Keratinocyte (primary cell): Measurements from ENCODE around the gene SESN3. TPM values are rescaled to one million over a fixed set of nuclear protein-coding genes. Genes with fewer than 3 reads are reported as not detected.

Source experiments
- DNase-seq: peaks from one replicate; pipeline ENCODE4 v3.0.0-alpha.2; 2011; ENCODE audit warnings: low read depth, missing footprints, low spot score
- FAIRE-seq: peaks from 2 replicates; lab custom pipeline; 2011; peaks lifted over from hg19 to GRCh38; lab: Jason Lieb, UNC
- H2AFZ ChIP-seq: 2 replicates; pipeline ENCODE4 v1.6.0; 2012; ENCODE audit warnings: low read length, control low read depth, inconsistent platforms; ENCODE audit not compliant: control insufficient read depth
- H3K27ac ChIP-seq: 2 replicates; pipeline ENCODE4 v1.5.1; 2011; ENCODE audit warnings: low read length; ENCODE audit not compliant: control insufficient read depth, insufficient read depth
- H3K27me3 ChIP-seq: 3 replicates; pipeline ENCODE4 v1.6.0; 2011; ENCODE audit warnings: low read length; ENCODE audit not compliant: control insufficient read depth, insufficient read depth; ENCODE audit errors: extremely low read depth
- H3K36me3 ChIP-seq, 2 experiments: 2 replicates in 1 of 2; 3 replicates in 1 of 2; pipeline ENCODE4 v1.5.1; 2011; ENCODE audit warnings: low read length in 2 of 2, mild to moderate bottlenecking in 1 of 2; ENCODE audit not compliant: control insufficient read depth in 2 of 2, insufficient read depth in 2 of 2; ENCODE audit errors: extremely low read depth in 1 of 2
- H3K4me1 ChIP-seq: 3 replicates; pipeline ENCODE4 v1.5.1; 2011; ENCODE audit warnings: low read length; ENCODE audit not compliant: control insufficient read depth, insufficient read depth; ENCODE audit errors: extremely low read depth
- H3K4me2 ChIP-seq: 3 replicates; pipeline ENCODE4 v1.6.0; 2011; ENCODE audit warnings: low read depth, low read length; ENCODE audit not compliant: control insufficient read depth, insufficient read depth; ENCODE audit errors: extremely low read depth
- H3K4me3 ChIP-seq, 3 experiments: fragments of 200-600 bp in 1 of 3; sonication (generic) in 1 of 3; 2 replicates in 2 of 3; 3 replicates in 1 of 3; pipeline ENCODE4 v1.5.1; 2011 to 2016; ENCODE audit warnings: low read length in 3 of 3, mild to moderate bottlenecking in 3 of 3, control low read depth in 2 of 3, inconsistent platforms in 1 of 3, low read depth in 1 of 3, mixed read lengths in 1 of 3, mixed run types in 1 of 3, moderate library complexity in 1 of 3; ENCODE audit not compliant: control insufficient read depth in 2 of 3, insufficient read depth in 2 of 3; ENCODE audit errors: extremely low read depth in 1 of 3
- H3K79me2 ChIP-seq: 2 replicates; pipeline ENCODE4 v1.6.0; 2012; ENCODE audit warnings: low read length; ENCODE audit not compliant: control insufficient read depth, insufficient read depth
- H3K9ac ChIP-seq: 3 replicates; pipeline ENCODE4 v1.6.0; 2011; ENCODE audit warnings: low read length; ENCODE audit not compliant: control insufficient read depth, insufficient read depth; ENCODE audit errors: extremely low read depth
- H3K9me1 ChIP-seq: 3 replicates; pipeline ENCODE4 v1.6.0; 2011; ENCODE audit warnings: low read length; ENCODE audit not compliant: control insufficient read depth, insufficient read depth; ENCODE audit errors: extremely low read depth
- H3K9me3 ChIP-seq: 2 replicates; pipeline ENCODE4 v1.5.1; 2012; ENCODE audit warnings: low read depth, low read length; ENCODE audit not compliant: control insufficient read depth
- H4K20me1 ChIP-seq: 3 replicates; pipeline ENCODE4 v1.6.0; 2011; ENCODE audit warnings: low read length; ENCODE audit not compliant: control insufficient read depth, insufficient read depth; ENCODE audit errors: extremely low read depth
- CTCF ChIP-seq, 3 experiments: IDR thresholded peaks in 1 of 3; conservative IDR thresholded peaks in 1 of 3; optimal IDR thresholded peaks in 1 of 3; 2 replicates in 2 of 3; 3 replicates in 1 of 3; pipeline versions ENCODE3 to v1.5.1; 2011; ENCODE audit warnings: low read length in 3 of 3, mild to moderate bottlenecking in 3 of 3, moderate library complexity in 2 of 3, control low read depth in 1 of 3, inconsistent platforms in 1 of 3; ENCODE audit not compliant: insufficient read depth in 2 of 3; ENCODE audit errors: extremely low read depth in 1 of 3
- EZH2 ChIP-seq: IDR thresholded peaks from one replicate; pipeline ENCODE4 v1.6.1; 2012; ENCODE audit warnings: inconsistent platforms, mild to moderate bottlenecking, low read length, moderate library complexity
- dilution Hi-C: fragments of 300-500 bp; cut with MboI; formaldehyde crosslinking; loops from one replicate; pipeline ENCODE4 v1.7.0; 2020; ENCODE audit warnings: low sequenced_read_pairs; ENCODE audit not compliant: extremely low pct_ligation_motif_present
- polyA plus RNA-seq, 5 experiments: library from polyadenylated mRNA; depleted of rRNA in 3 of 5; stranded (reverse) in 3 of 5; stranded (forward) in 1 of 5; unstranded in 1 of 5; fragments of >200 nt; gene quantifications; 1 replicate in 1 of 5; 2 replicates in 3 of 5; 3 replicates in 1 of 5; pipeline versions ENCODE4 v1.2.1 to v1.2.3, GENCODE V29; 2011 to 2012; ENCODE audit warnings: missing spikeins in 2 of 5, low read depth in 1 of 5, low replicate concordance in 1 of 5

SESN3 gene
- polyA plus RNA-seq, 1 donor (not counting 4 experiments of a cell fraction or from before 2014, with no cell fraction given) = 35.2 TPM

DNA sequence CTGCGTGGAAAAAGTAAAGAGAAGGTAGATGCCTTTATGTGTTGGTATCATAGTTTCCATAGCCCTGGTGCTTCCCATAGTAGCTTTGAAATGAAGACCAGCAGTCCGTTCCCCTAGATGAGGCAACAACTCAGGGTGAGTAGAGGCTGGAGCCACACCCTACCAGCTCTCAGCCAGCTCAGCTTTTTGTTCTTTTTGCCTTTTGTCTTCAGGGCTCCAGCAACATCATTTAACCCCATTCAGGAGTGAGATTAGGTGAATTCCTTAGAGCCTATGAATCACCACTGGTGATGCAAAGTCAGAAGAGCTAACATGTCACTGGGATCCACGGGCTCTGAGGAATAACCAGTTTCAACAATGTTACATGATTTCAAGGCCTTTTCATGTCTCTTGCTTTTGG, 14.0 kb upstream of the SESN3 start:
- peak; percentile 98 for FAIRE-seq
- H3K4me2 ChIP-seq = peak overlapping the region; percentile 30

DNA sequence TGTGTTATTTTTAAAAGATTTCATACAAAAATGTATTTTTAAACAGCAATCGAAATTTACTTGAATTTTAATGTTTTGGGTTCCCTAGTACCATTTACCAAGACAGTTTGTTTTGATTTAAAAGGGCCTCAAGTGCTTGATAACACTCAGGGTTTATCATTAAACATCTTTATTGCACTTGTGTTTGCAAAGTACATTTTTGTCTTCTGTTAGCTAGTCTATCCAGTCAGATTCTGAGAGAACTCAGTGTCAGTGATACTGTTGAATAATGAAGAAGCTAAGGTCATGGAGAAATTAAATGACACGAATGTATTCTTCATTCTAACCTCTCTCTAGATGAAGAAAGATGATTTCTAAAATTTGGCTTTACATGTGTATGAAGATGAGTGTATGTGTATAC, 12.7 kb upstream of the SESN3 start:
- Histone ChIP-seq H3K9me3 (no peaks in the 10 kb centered on the region), H3K4me1 (peaks cover 22% of the 10 kb centered on the region), H3K4me2 (no peak overlapping the region), H2AFZ (no peak overlapping the region), H3K9me1 (no peaks in the 10 kb centered on the region), H4K20me1 (no peaks in the 10 kb centered on the region), H3K9ac (no peak overlapping the region), H3K36me3 (no peaks in the 10 kb centered on the region), H3K27me3 (no peaks in the 10 kb centered on the region), H3K79me2 (no peaks in the 10 kb centered on the region), H3K4me3 (no peak overlapping the region), H3K27ac (no peak overlapping the region)
- FAIRE-seq (no peak), DNase-seq (no peak)
- dilution Hi-C loops = no loop called here
- TF ChIP-seq CTCF (optimal IDR thresholded peaks at IDR 0.05 in 1 of 3, IDR thresholded peaks at IDR 0.05 in 1 of 3, conservative IDR thresholded peaks at IDR 0.05 in 1 of 3; ENCODE audit: extremely low read depth in 1 of 3, insufficient read depth in 2 of 3, low read length in 3 of 3) (no peak), EZH2 (no peak)

More for the DNA sequence above, 14.0 kb upstream of the SESN3 start:
- H4K20me1 ChIP-seq = no peaks in the 10 kb centered on the region
- no peaks in the 10 kb centered on the region for H3K27me3 ChIP-seq
- dilution Hi-C loops = no loop called here
- H3K36me3 ChIP-seq = no peaks in the 10 kb centered on the region
- H3K4me1 ChIP-seq = peaks cover 22% of the 10 kb centered on the region
- H3K4me3 ChIP-seq = no peak overlapping the region
- H3K9ac ChIP-seq = peak overlapping the region; percentile 8
- peak; percentile 73 for DNase-seq
- H3K79me2 ChIP-seq = no peaks in the 10 kb centered on the region
- H3K27ac ChIP-seq = peak overlapping the region; percentile 88
- H2AFZ ChIP-seq = peak overlapping the region; percentile 40
- TF ChIP-seq CTCF (optimal IDR thresholded peaks at IDR 0.05 in 1 of 3, IDR thresholded peaks at IDR 0.05 in 1 of 3, conservative IDR thresholded peaks at IDR 0.05 in 1 of 3; ENCODE audit: extremely low read depth in 1 of 3, insufficient read depth in 2 of 3, low read length in 3 of 3) (no peak), EZH2 (no peak)
- H3K9me3 ChIP-seq = no peaks in the 10 kb centered on the region
- H3K9me1 ChIP-seq = no peaks in the 10 kb centered on the region
